ENCODE data around the gene POLRMT.
"Not testable (repeated sequence)": the region's sequence is repeated elsewhere in the genome, so short reads cannot be mapped to it uniquely, and the experiment has no call there.

The POLRMT gene

GRCh38 chr19:629961-630714 lies 3.2 kb downstream of the POLRMT start:
- H3K4me3 ChIP-seq (ENCODE audit: low read depth, low read length), result no peak overlapping the region

- H3K4me3 ChIP-seq (ENCODE audit: low read depth, low read length), result not testable (repeated sequence)
These were observed 3.8 kb downstream of the POLRMT start for GRCh38 chr19:629515-629914.

GRCh38 chr19:628168-628567 lies 5.2 kb downstream of the POLRMT start:
- H3K4me3 ChIP-seq (ENCODE audit: low read depth, low read length), result no peak overlapping the region

- not testable (repeated sequence) for H3K4me3 ChIP-seq (ENCODE audit: low read depth, low read length)
These were observed 6.8 kb downstream of the POLRMT start for GRCh38 chr19:626566-626965.

- H3K4me3 ChIP-seq (ENCODE audit: low read depth, low read length), result no peak overlapping the region
These were observed 8.1 kb downstream of the POLRMT start for GRCh38 chr19:625257-625656.

GRCh38 chr19:624433-625109 lies 8.8 kb downstream of the POLRMT start:
- no peak overlapping the region for H3K4me3 ChIP-seq (ENCODE audit: low read depth, low read length)

- H3K4me3 ChIP-seq (ENCODE audit: low read depth, low read length), result no peak overlapping the region
These were observed 9.4 kb downstream of the POLRMT start for GRCh38 chr19:623974-624373.

- H3K4me3 ChIP-seq (ENCODE audit: low read depth, low read length), result no peak overlapping the region
These were observed 10.0 kb downstream of the POLRMT start for GRCh38 chr19:623175-623916.

- H3K4me3 ChIP-seq (ENCODE audit: low read depth, low read length), result no peak overlapping the region
These were observed 10.7 kb downstream of the POLRMT start for GRCh38 chr19:622666-623065.

GRCh38 chr19:621819-622218 lies 11.5 kb downstream of the POLRMT start:
- no peak overlapping the region for H3K4me3 ChIP-seq (ENCODE audit: low read depth, low read length)

- H3K4me3 ChIP-seq (ENCODE audit: low read depth, low read length), result not testable (repeated sequence)
These were observed 12.1 kb downstream of the POLRMT start for GRCh38 chr19:621191-621590.

- no peak overlapping the region for H3K4me3 ChIP-seq (ENCODE audit: low read depth, low read length)
These were observed 13.0 kb downstream of the POLRMT start for GRCh38 chr19:620166-620862.

- no peak overlapping the region for H3K4me3 ChIP-seq (ENCODE audit: low read depth, low read length)
These were observed 13.9 kb downstream of the POLRMT start for GRCh38 chr19:619286-620002.

GRCh38 chr19:618674-619285 lies 14.6 kb downstream of the POLRMT start:
- no peak overlapping the region for H3K4me3 ChIP-seq (ENCODE audit: low read depth, low read length)

GRCh38 chr19:618247-618619 lies 15.1 kb downstream of the POLRMT start:
- H3K4me3 ChIP-seq (ENCODE audit: low read depth, low read length), result no peak overlapping the region

GRCh38 chr19:617551-618246 lies 15.6 kb downstream of the POLRMT start:
- H3K4me3 ChIP-seq (ENCODE audit: low read depth, low read length), result no peak overlapping the region

- H3K4me3 ChIP-seq (ENCODE audit: low read depth, low read length), result no peak overlapping the region
These were observed 16.4 kb downstream of the POLRMT start for GRCh38 chr19:616747-617526.

GRCh38 chr19:616062-616700 lies 17.2 kb downstream of the POLRMT start:
- no peak overlapping the region for H3K4me3 ChIP-seq (ENCODE audit: low read depth, low read length)

All from iPS-11a (cell line).